Endothelial cell (in vitro differentiated cells): Measurements from ENCODE around the gene MVP. TPM values are rescaled to one million over a fixed set of nuclear protein-coding genes. Genes with fewer than 3 reads are reported as not detected.

Source experiments
- DNase-seq: peaks from one replicate; pipeline ENCODE4 v3.0.0; 2021; ENCODE audit warnings: low spot score
- H3K27ac Mint-ChIP-seq: one replicate; pipeline ENCODE4 v1.8.0; 2021; ENCODE audit warnings: mixed read lengths, inconsistent platforms; ENCODE audit not compliant: unreplicated experiment
- H3K27me3 Mint-ChIP-seq: one replicate; pipeline ENCODE4 v1.8.0; 2021; ENCODE audit warnings: mild to moderate bottlenecking, moderate library complexity, mixed read lengths, inconsistent platforms; ENCODE audit not compliant: unreplicated experiment
- H3K36me3 Mint-ChIP-seq: one replicate; pipeline ENCODE4 v1.8.0; 2021; ENCODE audit warnings: mild to moderate bottlenecking, low read depth, mixed read lengths, inconsistent platforms; ENCODE audit not compliant: unreplicated experiment
- H3K4me1 Mint-ChIP-seq: one replicate; pipeline ENCODE4 v1.8.0; 2021; ENCODE audit warnings: mild to moderate bottlenecking, mixed read lengths, inconsistent platforms; ENCODE audit not compliant: unreplicated experiment
- H3K4me3 Mint-ChIP-seq: one replicate; pipeline ENCODE4 v1.8.0; 2021; ENCODE audit warnings: mild to moderate bottlenecking, mixed read lengths, inconsistent platforms; ENCODE audit not compliant: unreplicated experiment
- H3K9me3 Mint-ChIP-seq: one replicate; pipeline ENCODE4 v1.8.0; 2021; ENCODE audit warnings: mixed read lengths, inconsistent platforms; ENCODE audit not compliant: unreplicated experiment
- CTCF ChIP-seq: fragments of 200-600 bp; sonication (generic); IDR thresholded peaks from one replicate; pipeline ENCODE4 v1.5.0; 2021; ENCODE audit warnings: antibody characterized with exemption; ENCODE audit not compliant: unreplicated experiment
- total RNA-seq: library from RNA; stranded (reverse); fragmentation: NEBNext Ultra II Directional; extraction: Animal tissue kit (Norgen Biotek cat#: 25700); gene quantifications from one replicate; pipeline ENCODE4 v1.2.1, GENCODE V29; 2021; ENCODE audit not compliant: unreplicated experiment

Gene MVP
- total RNA-seq, 1 donor from 2014 or later = 2.0 TPM

- H3K27ac Mint-ChIP-seq = no peak overlapping the region
- H3K4me3 Mint-ChIP-seq = no peak overlapping the region
- DNase-seq = no peak
- peaks cover 4% of the 10 kb centered on the region for H3K36me3 Mint-ChIP-seq
- no peaks in the 10 kb centered on the region for H3K9me3 Mint-ChIP-seq
- H3K27me3 Mint-ChIP-seq = peaks cover 9% of the 10 kb centered on the region
- TF ChIP-seq CTCF = no peak
- peaks cover 2% of the 10 kb centered on the region for H3K4me1 Mint-ChIP-seq
These were observed 34.3 kb downstream of the MVP start for GRCh38 chr16:29854520-29855100.

DNA sequence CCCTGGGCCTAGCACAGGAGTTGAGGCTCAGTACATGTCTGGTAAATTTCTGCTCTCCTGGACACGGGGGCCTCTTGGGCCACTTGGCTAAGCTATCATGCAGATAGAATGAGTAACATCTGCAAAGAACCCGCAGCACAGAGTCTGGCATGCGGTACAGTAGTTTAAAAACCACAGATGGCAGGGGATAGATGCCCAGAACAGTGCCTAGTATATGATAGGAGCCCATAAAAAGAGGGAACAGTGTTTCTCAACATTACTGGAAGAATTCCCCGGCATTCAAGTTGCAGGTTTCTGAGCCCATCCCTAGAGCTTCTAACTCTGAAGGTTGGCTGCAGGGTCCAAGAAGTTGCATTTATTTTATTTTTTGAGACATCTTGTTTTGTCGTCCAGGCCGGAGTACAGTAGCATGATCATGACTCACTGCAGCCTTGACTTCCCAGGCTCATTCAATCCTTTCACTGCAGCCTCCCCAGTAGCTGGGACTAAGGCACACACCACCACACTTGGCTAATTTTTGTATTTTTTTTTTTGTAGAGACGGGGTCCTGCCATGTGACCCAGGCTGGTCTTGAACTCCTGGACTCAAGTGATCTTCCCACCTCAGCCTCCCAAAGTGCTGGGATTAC is 37.0 kb downstream of the MVP start:
- no peak for TF ChIP-seq CTCF
- no peaks in the 10 kb centered on the region for H3K9me3 Mint-ChIP-seq
- peaks cover 11% of the 10 kb centered on the region for H3K36me3 Mint-ChIP-seq
- no peak overlapping the region for H3K4me3 Mint-ChIP-seq
- DNase-seq = no peak
- H3K27me3 Mint-ChIP-seq = peaks cover 10% of the 10 kb centered on the region
- no peak overlapping the region for H3K27ac Mint-ChIP-seq
- H3K4me1 Mint-ChIP-seq = peaks cover 13% of the 10 kb centered on the region

GRCh38 chr16:29858149-29858849 is 38.0 kb downstream of the MVP start:
- no peak for DNase-seq
- Mint-ChIP-seq H3K4me3 (peak overlapping the region; percentile 43), H3K27ac (no peak overlapping the region), H3K4me1 (peaks cover 16% of the 10 kb centered on the region), H3K36me3 (peaks cover 11% of the 10 kb centered on the region), H3K9me3 (no peaks in the 10 kb centered on the region), H3K27me3 (peaks cover 12% of the 10 kb centered on the region)
- no peak for TF ChIP-seq CTCF

DNA sequence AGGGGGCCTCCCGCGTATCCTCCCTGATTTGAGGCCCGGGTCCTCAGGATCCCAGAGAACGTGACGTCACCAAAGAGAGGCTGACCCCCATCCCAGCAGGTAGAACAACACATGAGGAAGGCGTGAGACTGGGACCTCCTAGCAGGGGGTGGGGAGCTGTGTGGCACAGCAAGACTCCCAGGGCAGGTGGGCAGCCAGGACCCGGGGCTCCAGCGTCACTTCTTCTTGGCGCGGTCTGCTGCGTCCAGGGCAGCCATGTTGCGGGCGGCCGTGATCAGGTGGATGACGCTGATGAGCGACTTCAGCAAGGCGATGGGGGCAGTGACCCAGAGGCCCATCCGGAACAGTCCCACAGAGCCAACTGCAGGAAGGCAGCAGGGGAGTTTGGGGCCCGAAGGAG is 38.7 kb downstream of the MVP start:
- no peak for DNase-seq
- no peak overlapping the region for H3K27ac Mint-ChIP-seq

More for the DNA sequence above, 38.7 kb downstream of the MVP start:
- no peak for TF ChIP-seq CTCF
- Mint-ChIP-seq H3K27me3 (peaks cover 12% of the 10 kb centered on the region), H3K4me1 (peaks cover 16% of the 10 kb centered on the region), H3K4me3 (no peak overlapping the region), H3K36me3 (peaks cover 11% of the 10 kb centered on the region), H3K9me3 (no peaks in the 10 kb centered on the region)
